Neural progenitor cell (in vitro differentiated cells): Measurements from ENCODE around the gene RBFOX2. TPM values are rescaled to one million over a fixed set of nuclear protein-coding genes. Genes with fewer than 3 reads are reported as not detected.

Experiments
- DNase-seq: peaks from one replicate; pipeline ENCODE4 v3.0.0-alpha.2; 2016; ENCODE audit warnings: low spot score
- H2AFZ ChIP-seq: fragments of 200-600 bp; sonication (generic); replicated peaks from 2 replicates; pipeline ENCODE4 v1.6.1; 2016; ENCODE audit warnings: antibody characterized with exemption
- H3F3A ChIP-seq: fragments of 200-600 bp; sonication (generic); 2 replicates; pipeline ENCODE4 v1.6.1; 2016; ENCODE audit warnings: antibody characterized with exemption, low read depth
- H3K27ac ChIP-seq: fragments of 200-600 bp; sonication (generic); 2 replicates; pipeline ENCODE4 v1.5.1; 2016; ENCODE audit warnings: mild to moderate bottlenecking
- H3K27me3 ChIP-seq: fragments of 200-600 bp; sonication (generic); 2 replicates; pipeline ENCODE4 v1.6.1; 2016; ENCODE audit warnings: mild to moderate bottlenecking, moderate library complexity
- H3K36me3 ChIP-seq: fragments of 200-600 bp; sonication (generic); 2 replicates; pipeline ENCODE4 v1.5.1; 2016
- H3K4me1 ChIP-seq: fragments of 200-600 bp; sonication (generic); 2 replicates; pipeline ENCODE4 v1.6.1; 2016; ENCODE audit warnings: mixed run types
- H3K4me2 ChIP-seq: fragments of 200-600 bp; sonication (generic); 2 replicates; pipeline ENCODE4 v1.6.1; 2016
- H3K4me3 ChIP-seq: fragments of 200-600 bp; sonication (generic); 2 replicates; pipeline ENCODE4 v1.5.1; 2016
- H3K79me2 ChIP-seq: fragments of 200-600 bp; sonication (generic); 2 replicates; pipeline ENCODE4 v1.6.1; 2016; ENCODE audit warnings: low read depth
- H3K9ac ChIP-seq: fragments of 200-600 bp; sonication (generic); 2 replicates; pipeline ENCODE4 v1.6.1; 2016
- H3K9me3 ChIP-seq: fragments of 200-600 bp; sonication (generic); 2 replicates; pipeline ENCODE4 v1.5.1; 2016; ENCODE audit warnings: low read depth
- H4K20me1 ChIP-seq: fragments of 200-600 bp; sonication (generic); 2 replicates; pipeline ENCODE4 v1.6.1; 2016; ENCODE audit warnings: low read depth
- H3K27ac Mint-ChIP-seq: 3 replicates; pipeline ENCODE4 v1.8.0; 2021; ENCODE audit warnings: mixed read lengths
- H3K27me3 Mint-ChIP-seq: 2 replicates; pipeline ENCODE4 v1.8.0; 2022; ENCODE audit warnings: low read depth, mild to moderate bottlenecking, inconsistent platforms, moderate library complexity, mixed read lengths; ENCODE audit not compliant: insufficient read depth
- H3K36me3 Mint-ChIP-seq: 3 replicates; pipeline ENCODE4 v1.8.0; 2021; ENCODE audit warnings: mixed read lengths
- H3K4me1 Mint-ChIP-seq: 3 replicates; pipeline ENCODE4 v1.8.0; 2021; ENCODE audit warnings: mixed read lengths
- H3K4me3 Mint-ChIP-seq: 3 replicates; pipeline ENCODE4 v1.8.0; 2021; ENCODE audit warnings: mild to moderate bottlenecking, moderate library complexity, mixed read lengths
- H3K9me3 Mint-ChIP-seq: 3 replicates; pipeline ENCODE4 v1.8.0; 2020; ENCODE audit warnings: mixed read lengths
- CTCF ChIP-seq: fragments of 200-600 bp; sonication (generic); IDR thresholded peaks from 2 replicates; pipeline ENCODE4 v1.5.1; 2017; ENCODE audit warnings: antibody characterized with exemption, mild to moderate bottlenecking
- EZH2 ChIP-seq: fragments of 200-600 bp; sonication (generic); IDR thresholded peaks from 2 replicates; pipeline ENCODE4 v1.6.1; 2017; ENCODE audit warnings: antibody characterized with exemption, mild to moderate bottlenecking, moderate library complexity
- EZH2phosphoT487 ChIP-seq: fragments of 200-600 bp; sonication (generic); IDR thresholded peaks from 2 replicates; pipeline ENCODE4 v1.6.1; 2017; ENCODE audit warnings: antibody characterized with exemption
- total RNA-seq: library from RNA; depleted of rRNA; stranded (reverse); fragments of >200 nt; gene quantifications from 2 replicates; pipeline ENCODE4 v1.2.3, GENCODE V29; 2015; ENCODE audit warnings: low replicate concordance

Gene RBFOX2
- total RNA-seq, 1 donor from 2014 or later, result 163 TPM

- no peak for DNase-seq
- H3K4me2 ChIP-seq, result no peak overlapping the region
- Mint-ChIP-seq H3K4me1 (peaks cover 5% of the 10 kb centered on the region), H3K4me3 (no peak overlapping the region), H3K36me3 (peaks cover 6% of the 10 kb centered on the region), H3K27me3 (no peaks in the 10 kb centered on the region), H3K27ac (no peak overlapping the region), H3K9me3 (no peaks in the 10 kb centered on the region)
- H4K20me1 ChIP-seq, result peaks cover 29% of the 10 kb centered on the region
- no peak for TF ChIP-seq CTCF
- TF ChIP-seq EZH2, result no peak
- TF ChIP-seq EZH2phosphoT487, result no peak
- H3K4me3 ChIP-seq, result no peak overlapping the region
- peaks cover 16% of the 10 kb centered on the region for H3F3A ChIP-seq
- H2AFZ ChIP-seq, result no peak overlapping the region
- H3K79me2 ChIP-seq, result peaks cover 73% of the 10 kb centered on the region
- peaks cover 7% of the 10 kb centered on the region for H3K4me1 ChIP-seq
- H3K27me3 ChIP-seq, result no peaks in the 10 kb centered on the region
- no peak overlapping the region for H3K27ac ChIP-seq
- no peaks in the 10 kb centered on the region for H3K36me3 ChIP-seq
- no peak overlapping the region for H3K9ac ChIP-seq
- no peaks in the 10 kb centered on the region for H3K9me3 ChIP-seq
These were observed 156.2 kb downstream of the RBFOX2 start for GRCh38 chr22:35872451-35872850.

- H3K79me2 ChIP-seq, result peaks cover 89% of the 10 kb centered on the region
- no peak for DNase-seq
- H3K4me1 Mint-ChIP-seq, result peaks cover 9% of the 10 kb centered on the region
- H3F3A ChIP-seq, result peaks cover 23% of the 10 kb centered on the region
- H3K27ac Mint-ChIP-seq, result no peak overlapping the region
- peaks cover 6% of the 10 kb centered on the region for H3K36me3 Mint-ChIP-seq
- H3K4me1 ChIP-seq, result peaks cover 19% of the 10 kb centered on the region
- H3K27me3 Mint-ChIP-seq, result peaks cover 3% of the 10 kb centered on the region
- no peak overlapping the region for H3K4me3 ChIP-seq
- H2AFZ ChIP-seq, result no peak overlapping the region
- TF ChIP-seq CTCF (no peak), EZH2phosphoT487 (no peak), EZH2 (no peak)
- H4K20me1 ChIP-seq, result peaks cover 38% of the 10 kb centered on the region
- H3K9me3 Mint-ChIP-seq, result no peaks in the 10 kb centered on the region
- H3K4me2 ChIP-seq, result no peak overlapping the region
- H3K27me3 ChIP-seq, result no peaks in the 10 kb centered on the region
- no peaks in the 10 kb centered on the region for H3K36me3 ChIP-seq
- no peak overlapping the region for H3K27ac ChIP-seq
- no peak overlapping the region for H3K9ac ChIP-seq
- H3K9me3 ChIP-seq, result no peaks in the 10 kb centered on the region
- no peak overlapping the region for H3K4me3 Mint-ChIP-seq
These were observed 157.9 kb downstream of the RBFOX2 start for GRCh38 chr22:35870517-35871293.

GRCh38 chr22:35868938-35869337 lies 159.7 kb downstream of the RBFOX2 start:
- Histone ChIP-seq H3K27ac (peak overlapping the region; percentile 53), H3K79me2 (peaks cover 87% of the 10 kb centered on the region), H3K4me3 (no peak overlapping the region), H4K20me1 (peaks cover 47% of the 10 kb centered on the region), H3K4me2 (no peak overlapping the region), H2AFZ (no peak overlapping the region), H3F3A (peaks cover 23% of the 10 kb centered on the region), H3K9ac (no peak overlapping the region), H3K4me1 (peaks cover 19% of the 10 kb centered on the region), H3K27me3 (no peaks in the 10 kb centered on the region), H3K9me3 (no peaks in the 10 kb centered on the region), H3K36me3 (no peaks in the 10 kb centered on the region)
- no peak overlapping the region for H3K4me3 Mint-ChIP-seq
- peak; percentile 44 for DNase-seq
- peaks cover 18% of the 10 kb centered on the region for H3K4me1 Mint-ChIP-seq
- H3K36me3 Mint-ChIP-seq, result peaks cover 4% of the 10 kb centered on the region
- no peaks in the 10 kb centered on the region for H3K9me3 Mint-ChIP-seq
- no peak overlapping the region for H3K27ac Mint-ChIP-seq
- peaks cover 3% of the 10 kb centered on the region for H3K27me3 Mint-ChIP-seq
- TF ChIP-seq EZH2 (no peak), EZH2phosphoT487 (no peak), CTCF (no peak)
